CD14-positive monocyte (primary cell): ENCODE results near the gene HOXB8. TPM values are rescaled to one million over a fixed set of nuclear protein-coding genes. Genes with fewer than 3 reads are reported as not detected.

ENCODE experiments used
- DNase-seq, 3 donors: peaks; one replicate each; pipeline ENCODE4 v3.0.0-alpha.2; 2011 to 2022
- H2AFZ ChIP-seq: 2 replicates; pipeline ENCODE4 v1.6.0; 2012; ENCODE audit warnings: mild to moderate bottlenecking, low read depth, low read length, inconsistent platforms; ENCODE audit not compliant: insufficient read depth, poor library complexity, severe bottlenecking
- H3K27ac ChIP-seq, 2 donors: 1 replicate in 1 of 2; 2 replicates in 1 of 2; pipeline ENCODE4 v1.5.1; 2012 to 2013; ENCODE audit warnings: low read length in 2 of 2, control low read depth in 1 of 2, inconsistent platforms in 1 of 2, low read depth in 1 of 2, mild to moderate bottlenecking in 1 of 2
- H3K27me3 ChIP-seq, 2 donors: one replicate each; pipeline versions ENCODE4 v1.6.0 to v1.6.1; 2011 to 2013; ENCODE audit warnings: low read length in 2 of 2; ENCODE audit not compliant: control insufficient read depth in 2 of 2, insufficient read depth in 2 of 2
- H3K36me3 ChIP-seq, 2 donors: replicated peaks in 1 of 2; 1 replicate in 1 of 2; 2 replicates in 1 of 2; pipeline versions ENCODE4 v1.5.1 to v1.6.1; 2012 to 2013; ENCODE audit warnings: low read length in 2 of 2, control low read depth in 1 of 2, inconsistent platforms in 1 of 2, mild to moderate bottlenecking in 1 of 2; ENCODE audit not compliant: insufficient read depth in 2 of 2, control insufficient read depth in 1 of 2
- H3K4me1 ChIP-seq, 2 donors: 1 replicate in 1 of 2; 2 replicates in 1 of 2; pipeline versions ENCODE4 v1.5.1 to v1.6.1; 2012 to 2013; ENCODE audit warnings: low read length in 2 of 2, control low read depth in 1 of 2, inconsistent platforms in 1 of 2, mild to moderate bottlenecking in 1 of 2, moderate library complexity in 1 of 2; ENCODE audit not compliant: insufficient read depth in 2 of 2, control insufficient read depth in 1 of 2
- H3K4me2 ChIP-seq: replicated peaks from 2 replicates; pipeline ENCODE3; 2012; ENCODE audit warnings: low read length, moderate library complexity, mild to moderate bottlenecking; ENCODE audit not compliant: poor library complexity, severe bottlenecking; ENCODE audit errors: extremely low read depth
- H3K4me3 ChIP-seq, 3 experiments: fragments of 200-600 bp in 1 of 3; sonication (generic) in 1 of 3; replicated peaks in 1 of 3; 1 replicate in 2 of 3; 2 replicates in 1 of 3; pipeline ENCODE4 v1.5.1; 2011 to 2013; ENCODE audit warnings: low read length in 3 of 3, mild to moderate bottlenecking in 3 of 3, control low read depth in 2 of 3, low read depth in 2 of 3, inconsistent platforms in 1 of 3, moderate library complexity in 1 of 3
- H3K79me2 ChIP-seq: 2 replicates; pipeline ENCODE4 v1.6.0; 2012; ENCODE audit warnings: mild to moderate bottlenecking, control low read depth, inconsistent platforms, low read length, moderate library complexity; ENCODE audit not compliant: insufficient read depth
- H3K9ac ChIP-seq: 2 replicates; pipeline ENCODE4 v1.6.0; 2017; ENCODE audit warnings: low read length, mild to moderate bottlenecking; ENCODE audit not compliant: insufficient read depth, poor library complexity, severe bottlenecking
- H3K9me3 ChIP-seq, 2 donors: replicated peaks in 1 of 2; 1 replicate in 1 of 2; 2 replicates in 1 of 2; pipeline versions ENCODE4 v1.5.1 to v1.6.1; 2012 to 2013; ENCODE audit warnings: low read length in 2 of 2, control low read depth in 1 of 2; ENCODE audit not compliant: control insufficient read depth in 1 of 2, insufficient read depth in 1 of 2
- H4K20me1 ChIP-seq: 2 replicates; pipeline ENCODE4 v1.6.0; 2012; ENCODE audit warnings: mild to moderate bottlenecking, low read length, control low read depth, moderate library complexity; ENCODE audit not compliant: insufficient read depth
- H3K27ac Mint-ChIP-seq, 7 donors: one replicate each; pipeline ENCODE4 v1.8.0; 2020; ENCODE audit warnings: mild to moderate bottlenecking in 7 of 7, mixed read lengths in 7 of 7, moderate library complexity in 6 of 7, inconsistent platforms in 2 of 7
- H3K27me3 Mint-ChIP-seq, 3 donors: one replicate each; pipeline ENCODE4 v1.8.0; 2021 to 2022; ENCODE audit warnings: low read depth in 3 of 3, mild to moderate bottlenecking in 3 of 3, mixed read lengths in 3 of 3, moderate library complexity in 3 of 3, inconsistent platforms in 1 of 3
- H3K36me3 Mint-ChIP-seq, 2 donors: one replicate each; pipeline ENCODE4 v1.8.0; 2020; ENCODE audit warnings: mixed read lengths in 2 of 2, inconsistent platforms in 1 of 2, mild to moderate bottlenecking in 1 of 2
- H3K4me1 Mint-ChIP-seq: one replicate; pipeline ENCODE4 v1.8.0; 2020; ENCODE audit warnings: mild to moderate bottlenecking, mixed read lengths
- H3K4me3 Mint-ChIP-seq, 2 donors: one replicate each; pipeline ENCODE4 v1.8.0; 2020; ENCODE audit warnings: mild to moderate bottlenecking in 2 of 2, mixed read lengths in 2 of 2, moderate library complexity in 1 of 2
- H3K9me3 Mint-ChIP-seq, 7 donors: one replicate each; pipeline ENCODE4 v1.8.0; 2020 to 2022; ENCODE audit warnings: mixed read lengths in 7 of 7, mild to moderate bottlenecking in 6 of 7, moderate library complexity in 6 of 7, inconsistent platforms in 2 of 7
- WGBS: methylation state at CpG from one replicate; pipeline ENCODE4 v1.1.5; 2013; ENCODE audit warnings: missing lambda C conversion rate; ENCODE audit not compliant: insufficient coverage; 5-methylcytosine and 5-hydroxymethylcytosine counted together
- intact Hi-C, 2 donors: fragments of 100-400 bp; cut with micrococcal nuclease; formaldehyde crosslinking; loops; one replicate each; pipeline versions ENCODE4 v1.15.0 to v1.15.1; 2023
- polyA plus RNA-seq, 3 donors: library from polyadenylated mRNA; depleted of rRNA in 1 of 3; unstranded in 2 of 3; stranded (reverse) in 1 of 3; fragments of 300-500 nt in 2 of 3; fragments of >200 nt in 1 of 3; fragmentation: Illumina TruSeq in 2 of 3; gene quantifications; 1 replicate in 2 of 3; 2 replicates in 1 of 3; pipeline ENCODE4 v1.2.3, GENCODE V29; 2012 to 2021
- TF ChIP-seq, protein P1 (sequence below): fragments of 200-600 bp; IDR thresholded peaks from one replicate; pipeline ENCODE4 v1.8.0; 2022; ENCODE audit warnings: antibody characterized with exemption, mild to moderate bottlenecking

Gene HOXB8
- polyA plus RNA-seq, 3 donors, result not detected

DNA sequence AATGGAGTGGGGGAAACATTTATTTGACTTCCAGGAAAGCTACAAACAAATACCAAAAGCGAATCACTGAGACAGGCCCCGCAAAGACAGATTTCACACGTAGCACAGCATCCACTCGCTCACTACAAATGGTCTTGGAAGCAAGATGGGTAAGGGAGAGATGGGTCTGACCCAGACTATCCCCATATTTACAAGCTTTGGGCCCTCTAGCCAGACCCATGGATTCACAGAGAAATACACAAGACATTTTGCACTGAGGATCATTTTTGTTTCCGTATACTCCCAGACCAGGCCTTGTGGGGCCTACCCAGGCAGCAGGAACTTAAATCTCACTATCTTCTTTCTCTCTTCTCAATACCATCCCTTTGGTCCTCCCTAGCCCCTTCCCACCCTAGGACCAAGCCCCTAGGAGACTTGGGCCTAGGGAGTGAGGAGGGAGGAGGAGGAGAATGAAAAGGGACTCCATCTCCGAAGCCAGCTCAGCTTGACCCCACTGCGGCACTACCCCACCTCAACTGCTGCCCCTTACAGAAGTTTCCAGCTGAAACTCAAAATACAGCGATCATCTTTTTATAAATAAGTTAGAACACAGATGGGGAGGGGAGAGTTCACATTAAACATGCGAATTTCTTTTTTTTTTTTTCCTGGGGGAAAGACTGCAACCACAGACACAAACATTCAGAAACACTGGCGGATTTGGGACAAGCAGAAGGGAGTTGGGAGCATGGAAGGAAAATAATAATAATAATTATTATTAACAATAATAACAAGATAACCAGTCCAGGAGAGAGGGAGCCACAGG is 23.6 kb downstream of the HOXB8 start:
- Histone ChIP-seq H3K4me1 (peaks cover 23 to 34% of the 10 kb centered on the region in 2 donors), H3K9ac (no peak overlapping the region), H4K20me1 (no peaks in the 10 kb centered on the region), H3K9me3 (peaks cover 0 to 20% of the 10 kb centered on the region in 2 donors), H3K27me3 (peaks cover 82 to 100% of the 10 kb centered on the region in 2 donors), H3K4me3 (no peak overlapping the region), H3K36me3 (no peaks in the 10 kb centered on the region), H3K4me2 (no peak overlapping the region), H3K79me2 (no peaks in the 10 kb centered on the region), H3K27ac (no peak overlapping the region), H2AFZ (no peak overlapping the region)
- Mint-ChIP-seq H3K36me3 (peaks cover 7 to 35% of the 10 kb centered on the region in 2 donors), H3K4me3 (peak overlapping the region in 1 of 2 donors; percentile 81), H3K4me1 (peaks cover 47% of the 10 kb centered on the region), H3K27ac (no peak overlapping the region), H3K27me3 (peaks cover 99 to 100% (median 100%) of the 10 kb centered on the region in 3 donors), H3K9me3 (peaks cover 0 to 34% (median 13%) of the 10 kb centered on the region in 7 donors)
- TF ChIP-seq, protein P1, sequence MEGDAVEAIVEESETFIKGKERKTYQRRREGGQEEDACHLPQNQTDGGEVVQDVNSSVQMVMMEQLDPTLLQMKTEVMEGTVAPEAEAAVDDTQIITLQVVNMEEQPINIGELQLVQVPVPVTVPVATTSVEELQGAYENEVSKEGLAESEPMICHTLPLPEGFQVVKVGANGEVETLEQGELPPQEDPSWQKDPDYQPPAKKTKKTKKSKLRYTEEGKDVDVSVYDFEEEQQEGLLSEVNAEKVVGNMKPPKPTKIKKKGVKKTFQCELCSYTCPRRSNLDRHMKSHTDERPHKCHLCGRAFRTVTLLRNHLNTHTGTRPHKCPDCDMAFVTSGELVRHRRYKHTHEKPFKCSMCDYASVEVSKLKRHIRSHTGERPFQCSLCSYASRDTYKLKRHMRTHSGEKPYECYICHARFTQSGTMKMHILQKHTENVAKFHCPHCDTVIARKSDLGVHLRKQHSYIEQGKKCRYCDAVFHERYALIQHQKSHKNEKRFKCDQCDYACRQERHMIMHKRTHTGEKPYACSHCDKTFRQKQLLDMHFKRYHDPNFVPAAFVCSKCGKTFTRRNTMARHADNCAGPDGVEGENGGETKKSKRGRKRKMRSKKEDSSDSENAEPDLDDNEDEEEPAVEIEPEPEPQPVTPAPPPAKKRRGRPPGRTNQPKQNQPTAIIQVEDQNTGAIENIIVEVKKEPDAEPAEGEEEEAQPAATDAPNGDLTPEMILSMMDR, result no peak
- DNase-seq, result no peak
- no CpG with 5 or more reads among the region's 10 CpGs for WGBS
- intact Hi-C loops, result loop anchor here (5.0 kb wide), 2 partner anchors 99 to 254 kb away; no protein-coding TSS in a partner anchor

DNA sequence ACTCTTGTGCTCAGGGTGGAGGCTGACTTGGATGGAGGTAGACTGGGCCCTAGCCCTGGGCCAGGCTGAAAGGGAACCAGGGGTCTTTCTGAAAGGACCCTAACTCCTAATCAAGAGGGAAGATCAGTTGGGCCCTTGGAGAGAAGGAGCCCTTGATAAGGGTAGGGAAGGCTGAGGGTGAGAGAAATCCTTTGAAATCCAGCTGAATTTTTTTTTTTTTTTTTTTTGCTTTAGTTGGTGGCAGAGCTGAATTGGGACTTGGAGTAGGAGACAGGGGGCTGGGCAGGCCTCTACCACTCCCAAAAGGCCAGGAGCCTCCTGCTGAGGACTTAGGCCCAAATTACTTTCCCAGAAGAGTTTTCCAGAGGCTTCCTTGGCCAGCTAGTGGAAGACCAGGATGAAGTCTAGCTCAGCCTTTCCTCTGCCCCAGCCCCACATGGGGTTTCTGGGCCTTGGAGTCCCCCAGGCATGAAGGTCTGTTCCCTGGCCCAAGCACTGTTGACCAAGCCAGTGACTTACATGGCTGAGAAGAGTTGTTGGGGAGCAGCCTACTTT is 24.4 kb downstream of the HOXB8 start:
- peaks cover 0 to 34% (median 18%) of the 10 kb centered on the region in 7 donors for H3K9me3 Mint-ChIP-seq
- H3K36me3 Mint-ChIP-seq, result peaks cover 8 to 40% of the 10 kb centered on the region in 2 donors
- H3K4me3 ChIP-seq, result no peak overlapping the region
- DNase-seq, result no peak
- peaks cover 0 to 14% of the 10 kb centered on the region in 2 donors for H3K9me3 ChIP-seq
- peaks cover 52% of the 10 kb centered on the region for H3K4me1 Mint-ChIP-seq
- TF ChIP-seq, protein P1, result no peak
- H3K27ac Mint-ChIP-seq, result no peak overlapping the region
- no peaks in the 10 kb centered on the region for H3K79me2 ChIP-seq
- H3K9ac ChIP-seq, result no peak overlapping the region
- H3K4me1 ChIP-seq, result peaks cover 27 to 39% of the 10 kb centered on the region in 2 donors
- peaks cover 83 to 100% of the 10 kb centered on the region in 2 donors for H3K27me3 ChIP-seq
- no peaks in the 10 kb centered on the region for H3K36me3 ChIP-seq
- no peaks in the 10 kb centered on the region for H4K20me1 ChIP-seq
- no peak overlapping the region for H3K4me2 ChIP-seq
- no peak overlapping the region for H3K27ac ChIP-seq
- peak overlapping the region in 1 of 2 donors; percentile 88 for H3K4me3 Mint-ChIP-seq
- H2AFZ ChIP-seq, result no peak overlapping the region
- H3K27me3 Mint-ChIP-seq, result peaks cover 100% of the 10 kb centered on the region in 3 donors
- intact Hi-C loops, result loop anchor here (5.0 kb wide), 2 partner anchors 98 to 253 kb away; no protein-coding TSS in a partner anchor
